H9 (cell line): Measurements from ENCODE around the gene KRT39. TPM values are rescaled to one million over a fixed set of nuclear protein-coding genes. Genes with fewer than 3 reads are reported as not detected.

Experiments
- DNase-seq: peaks from one replicate; pipeline ENCODE4 v3.0.0-alpha.2; 2017
- H2AFZ ChIP-seq: one replicate; pipeline ENCODE4 v1.6.1; 2013; ENCODE audit warnings: mild to moderate bottlenecking, low read length, control low read depth, moderate library complexity
- H2AK5ac ChIP-seq: 2 replicates; pipeline ENCODE4 v1.6.1; 2013; ENCODE audit warnings: low read length, control low read depth, mixed read lengths; ENCODE audit not compliant: insufficient read length
- H2BK120ac ChIP-seq: one replicate; pipeline ENCODE4 v1.6.1; 2013; ENCODE audit warnings: low read depth, mild to moderate bottlenecking, low read length, control low read depth, inconsistent platforms; ENCODE audit not compliant: poor library complexity, severe bottlenecking
- H2BK12ac ChIP-seq: 2 replicates; pipeline ENCODE4 v1.6.1; 2013; ENCODE audit warnings: low read length, control low read depth, mixed read lengths, low read depth; ENCODE audit not compliant: insufficient read length
- H2BK15ac ChIP-seq: 2 replicates; pipeline ENCODE4 v1.6.1; 2013; ENCODE audit warnings: low read depth, low read length, control low read depth
- H2BK20ac ChIP-seq: one replicate; pipeline ENCODE4 v1.6.1; 2013; ENCODE audit warnings: low read depth, mild to moderate bottlenecking, low read length, control low read depth, inconsistent platforms; ENCODE audit not compliant: poor library complexity, severe bottlenecking
- H2BK5ac ChIP-seq: 2 replicates; pipeline ENCODE4 v1.6.1; 2013; ENCODE audit warnings: low read length, control low read depth, mixed read lengths; ENCODE audit not compliant: insufficient read length
- H3K14ac ChIP-seq: 2 replicates; pipeline ENCODE4 v1.6.1; 2013; ENCODE audit warnings: low read length, control low read depth; ENCODE audit not compliant: insufficient read depth
- H3K18ac ChIP-seq: 2 replicates; pipeline ENCODE4 v1.6.1; 2013; ENCODE audit warnings: low read depth, mild to moderate bottlenecking, mixed read lengths, low read length, control low read depth; ENCODE audit not compliant: insufficient read length
- H3K23ac ChIP-seq: 2 replicates; pipeline ENCODE4 v1.6.1; 2013; ENCODE audit warnings: low read length, control low read depth, mixed read lengths, low read depth; ENCODE audit not compliant: insufficient read length
- H3K23me2 ChIP-seq: 2 replicates; pipeline ENCODE4 v1.6.1; 2013; ENCODE audit warnings: low read depth, mild to moderate bottlenecking, mixed read lengths, low read length, control low read depth; ENCODE audit not compliant: insufficient read length, poor library complexity, severe bottlenecking
- H3K27ac ChIP-seq: 2 replicates; pipeline ENCODE4 v1.5.1; 2013; ENCODE audit warnings: low read length, control low read depth, mixed read lengths, low read depth; ENCODE audit not compliant: insufficient read length
- H3K27me3 ChIP-seq: 2 replicates; pipeline ENCODE4 v1.6.1; 2013; ENCODE audit warnings: low read length, control low read depth, inconsistent platforms; ENCODE audit not compliant: insufficient read depth
- H3K4ac ChIP-seq: 2 replicates; pipeline ENCODE4 v1.6.1; 2013; ENCODE audit warnings: low read depth, mild to moderate bottlenecking, control low read depth, inconsistent platforms, low read length, moderate library complexity
- H3K4me1 ChIP-seq: 2 replicates; pipeline ENCODE4 v1.6.1; 2013; ENCODE audit warnings: low read length, control low read depth, inconsistent platforms; ENCODE audit not compliant: insufficient read depth
- H3K4me2 ChIP-seq: 2 replicates; pipeline ENCODE4 v1.6.1; 2013; ENCODE audit warnings: low read length, control low read depth, mixed read lengths; ENCODE audit not compliant: insufficient read length, insufficient read depth
- H3K56ac ChIP-seq: 2 replicates; pipeline ENCODE4 v1.6.1; 2013; ENCODE audit warnings: low read depth, mild to moderate bottlenecking, mixed read lengths, low read length, control low read depth; ENCODE audit not compliant: insufficient read length
- H3K79me1 ChIP-seq: 2 replicates; pipeline ENCODE4 v1.6.1; 2013; ENCODE audit warnings: low read depth, mild to moderate bottlenecking, moderate library complexity, low read length, control low read depth, inconsistent platforms; ENCODE audit not compliant: insufficient read depth, poor library complexity, severe bottlenecking
- H3K79me2 ChIP-seq: 2 replicates; pipeline ENCODE4 v1.6.1; 2013; ENCODE audit warnings: low read length, control low read depth, inconsistent platforms; ENCODE audit not compliant: insufficient read depth
- H3K9ac ChIP-seq: 2 replicates; pipeline ENCODE4 v1.6.1; 2013; ENCODE audit warnings: low read length, control low read depth, mixed read lengths; ENCODE audit not compliant: insufficient read length; ENCODE audit errors: extremely low read depth
- H3K9me3 ChIP-seq: one replicate; pipeline ENCODE4 v1.6.1; 2013; ENCODE audit warnings: low read depth, low read length, inconsistent platforms; ENCODE audit not compliant: control insufficient read depth
- H3T11ph ChIP-seq: one replicate; pipeline ENCODE4 v1.6.1; 2013; ENCODE audit warnings: mild to moderate bottlenecking, low read length, control low read depth, inconsistent platforms
- H4K20me1 ChIP-seq: one replicate; pipeline ENCODE4 v1.6.1; 2013; ENCODE audit not compliant: control insufficient read depth, insufficient read length, insufficient read depth
- H4K5ac ChIP-seq: 2 replicates; pipeline ENCODE4 v1.6.1; 2013; ENCODE audit warnings: low read depth, mild to moderate bottlenecking, mixed read lengths, low read length, control low read depth; ENCODE audit not compliant: insufficient read length
- H4K8ac ChIP-seq: replicated peaks from 2 replicates; pipeline ENCODE4 v1.6.1; 2013; ENCODE audit warnings: low read length, control low read depth, mixed read lengths, low read depth; ENCODE audit not compliant: insufficient read length
- H4K91ac ChIP-seq: 2 replicates; pipeline ENCODE4 v1.6.1; 2013; ENCODE audit warnings: low read depth, mild to moderate bottlenecking, moderate library complexity, mixed read lengths, low read length, control low read depth; ENCODE audit not compliant: insufficient read length
- H3K27ac Mint-ChIP-seq, 3 experiments: 2 replicates in 2 of 3; 3 replicates in 1 of 3; pipeline ENCODE4 v1.8.0; 2020 to 2021; ENCODE audit warnings: mixed read lengths in 3 of 3, mild to moderate bottlenecking in 1 of 3, moderate library complexity in 1 of 3
- H3K27me3 Mint-ChIP-seq: 2 replicates; pipeline ENCODE4 v1.8.0; 2021; ENCODE audit warnings: low read depth, mild to moderate bottlenecking, moderate library complexity, mixed read lengths
- H3K36me3 Mint-ChIP-seq, 3 experiments: 2 replicates in 2 of 3; 3 replicates in 1 of 3; pipeline ENCODE4 v1.8.0; 2020 to 2021; ENCODE audit warnings: low read depth in 3 of 3, mixed read lengths in 3 of 3; ENCODE audit not compliant: insufficient read depth in 1 of 3
- H3K4me1 Mint-ChIP-seq, 2 experiments: 2 replicates each; pipeline ENCODE4 v1.8.0; 2020; ENCODE audit warnings: mixed read lengths in 2 of 2
- H3K4me3 Mint-ChIP-seq, 2 experiments: 2 replicates in 1 of 2; 3 replicates in 1 of 2; pipeline ENCODE4 v1.8.0; 2020 to 2021; ENCODE audit warnings: mild to moderate bottlenecking in 2 of 2, mixed read lengths in 2 of 2, moderate library complexity in 1 of 2
- H3K9me3 Mint-ChIP-seq, 2 experiments: 2 replicates in 1 of 2; 3 replicates in 1 of 2; pipeline ENCODE4 v1.8.0; 2020; ENCODE audit warnings: mild to moderate bottlenecking in 2 of 2, mixed read lengths in 2 of 2, moderate library complexity in 1 of 2
- WGBS: extraction: QIAGEN DNeasy Blood & Tissue Kit; methylation state at CpG from one replicate; pipeline ENCODE4 v1.1.7; 2013; ENCODE audit warnings: missing lambda C conversion rate, low lambda C conversion rate, mixed read lengths; ENCODE audit not compliant: insufficient read length; ENCODE audit errors: extremely low coverage; 5-methylcytosine and 5-hydroxymethylcytosine counted together
- total RNA-seq: library from RNA; stranded (reverse); gene quantifications from 2 replicates; pipeline ENCODE4 v1.2.1, GENCODE V29; 2021
- TF ChIP-seq, protein P1 (sequence below): fragments of 200-600 bp; sonication (generic); conservative IDR thresholded peaks from 3 replicates; pipeline ENCODE4 v1.8.0; 2021; ENCODE audit warnings: antibody characterized with exemption, mild to moderate bottlenecking

Gene KRT39
- total RNA-seq, 1 experiment from 2014 or later, result not detected

DNA sequence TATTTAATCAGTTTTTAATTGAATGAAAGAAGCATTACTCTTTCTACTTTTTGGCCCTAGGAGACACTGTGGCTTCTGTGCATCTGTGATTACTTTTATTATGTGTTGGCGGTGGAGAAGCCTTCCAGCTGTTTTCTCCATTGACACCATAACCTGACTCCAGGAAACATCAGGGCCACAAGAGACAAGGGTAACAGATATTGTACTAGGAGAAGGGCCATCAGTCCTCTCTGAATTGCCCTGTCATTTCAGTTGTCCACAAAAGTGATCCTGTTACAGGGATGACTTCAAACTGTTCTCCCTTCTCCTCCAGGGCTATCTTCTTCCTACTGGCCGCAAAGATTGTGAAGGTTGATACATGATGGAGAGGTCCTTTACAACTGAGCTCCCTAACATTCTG is 14.6 kb downstream of the KRT39 start:
- no peaks in the 10 kb centered on the region for H3K79me1 ChIP-seq
- no peaks in the 10 kb centered on the region for H3K4me1 ChIP-seq
- no peaks in the 10 kb centered on the region; the same call in 1 of the 2 replicates for H3K27me3 Mint-ChIP-seq
- H3K9me3 Mint-ChIP-seq, result no peaks in the 10 kb centered on the region
- no peak overlapping the region for H2BK5ac ChIP-seq
- H3K4me3 Mint-ChIP-seq, result no peak overlapping the region
- no peak overlapping the region for H3K4ac ChIP-seq
- no peak overlapping the region for H3K14ac ChIP-seq
- no peak overlapping the region for H3K27ac Mint-ChIP-seq
- no peak overlapping the region for H3K18ac ChIP-seq
- no peak overlapping the region for H3K9ac ChIP-seq
- H3K36me3 Mint-ChIP-seq, result no peaks in the 10 kb centered on the region
- H3K27ac ChIP-seq, result no peak overlapping the region
- no peak overlapping the region for H3K23ac ChIP-seq
- no peaks in the 10 kb centered on the region for H3K27me3 ChIP-seq
- H3T11ph ChIP-seq, result no peak overlapping the region
- H2BK120ac ChIP-seq, result no peak overlapping the region
- H3K56ac ChIP-seq, result no peak overlapping the region
- no peak overlapping the region for H3K4me2 ChIP-seq
- WGBS, result no CpG with 5 or more reads among the region's 2 CpGs
- no peak overlapping the region for H2BK20ac ChIP-seq
- no peaks in the 10 kb centered on the region for H3K23me2 ChIP-seq
- DNase-seq, result no peak
- H2BK15ac ChIP-seq, result no peak overlapping the region
- no peak overlapping the region for H2BK12ac ChIP-seq
- H2AK5ac ChIP-seq, result no peak overlapping the region
- H4K91ac ChIP-seq, result no peak overlapping the region
- no peaks in the 10 kb centered on the region for H3K79me2 ChIP-seq
- H4K5ac ChIP-seq, result no peak overlapping the region
- no peaks in the 10 kb centered on the region for H4K20me1 ChIP-seq
- no peaks in the 10 kb centered on the region for H3K9me3 ChIP-seq
- H2AFZ ChIP-seq, result no peak overlapping the region
- TF ChIP-seq, protein P1, sequence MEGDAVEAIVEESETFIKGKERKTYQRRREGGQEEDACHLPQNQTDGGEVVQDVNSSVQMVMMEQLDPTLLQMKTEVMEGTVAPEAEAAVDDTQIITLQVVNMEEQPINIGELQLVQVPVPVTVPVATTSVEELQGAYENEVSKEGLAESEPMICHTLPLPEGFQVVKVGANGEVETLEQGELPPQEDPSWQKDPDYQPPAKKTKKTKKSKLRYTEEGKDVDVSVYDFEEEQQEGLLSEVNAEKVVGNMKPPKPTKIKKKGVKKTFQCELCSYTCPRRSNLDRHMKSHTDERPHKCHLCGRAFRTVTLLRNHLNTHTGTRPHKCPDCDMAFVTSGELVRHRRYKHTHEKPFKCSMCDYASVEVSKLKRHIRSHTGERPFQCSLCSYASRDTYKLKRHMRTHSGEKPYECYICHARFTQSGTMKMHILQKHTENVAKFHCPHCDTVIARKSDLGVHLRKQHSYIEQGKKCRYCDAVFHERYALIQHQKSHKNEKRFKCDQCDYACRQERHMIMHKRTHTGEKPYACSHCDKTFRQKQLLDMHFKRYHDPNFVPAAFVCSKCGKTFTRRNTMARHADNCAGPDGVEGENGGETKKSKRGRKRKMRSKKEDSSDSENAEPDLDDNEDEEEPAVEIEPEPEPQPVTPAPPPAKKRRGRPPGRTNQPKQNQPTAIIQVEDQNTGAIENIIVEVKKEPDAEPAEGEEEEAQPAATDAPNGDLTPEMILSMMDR, result no peak
- no peak overlapping the region for H4K8ac ChIP-seq
- H3K4me1 Mint-ChIP-seq, result peaks cover 8 to 15% of the 10 kb centered on the region in 2 experiments
